Neural cell (in vitro differentiated cells): Measurements from ENCODE around the gene ILK. TPM values are rescaled to one million over a fixed set of nuclear protein-coding genes. Genes with fewer than 3 reads are reported as not detected.

ENCODE experiments used
- H2AFZ ChIP-seq: fragments of 200-600, 300-800 bp; sonication (generic), shearing (Covaris generic); 2 replicates; pipeline ENCODE4 v1.6.0; 2014; ENCODE audit warnings: low read depth, mild to moderate bottlenecking, antibody characterized with exemption, low read length, moderate library complexity
- H3F3A ChIP-seq: fragments of 200-600 bp; shearing (Covaris generic); 2 replicates; pipeline ENCODE4 v1.6.1; 2016; ENCODE audit warnings: mild to moderate bottlenecking, moderate library complexity, mixed read lengths, antibody characterized with exemption, low read length; ENCODE audit not compliant: insufficient read depth, poor library complexity, severe bottlenecking
- H3K27ac ChIP-seq: fragments of 200-600, 300-800 bp; sonication (generic), shearing (Covaris generic); 2 replicates; pipeline ENCODE4 v1.5.1; 2014; ENCODE audit warnings: mild to moderate bottlenecking, low read length, moderate library complexity
- H3K27me3 ChIP-seq: fragments of 300-800, 200-600 bp; sonication (generic), shearing (Covaris generic); 2 replicates; pipeline ENCODE4 v1.6.0; 2014; ENCODE audit warnings: mild to moderate bottlenecking, low read depth, low read length, moderate library complexity; ENCODE audit not compliant: insufficient read depth
- H3K36me3 ChIP-seq: fragments of 300-800, 200-600 bp; sonication (generic), shearing (Covaris generic); 2 replicates; pipeline ENCODE4 v1.5.1; 2014; ENCODE audit warnings: mild to moderate bottlenecking, antibody characterized with exemption, low read length, moderate library complexity; ENCODE audit not compliant: insufficient read depth
- H3K4me2 ChIP-seq: fragments of 300-800, 200-600 bp; sonication (generic), shearing (Covaris generic); 2 replicates; pipeline ENCODE4 v1.6.0; 2014; ENCODE audit warnings: mild to moderate bottlenecking, low read length
- H3K4me3 ChIP-seq: fragments of 300-800, 200-600 bp; sonication (generic), shearing (Covaris generic); 2 replicates; pipeline ENCODE4 v1.5.1; 2014; ENCODE audit warnings: mild to moderate bottlenecking, low read length, moderate library complexity
- H3K79me2 ChIP-seq: fragments of 200-600 bp; shearing (Covaris generic); replicated peaks from 2 replicates; pipeline ENCODE4 v1.6.0; 2014; ENCODE audit warnings: mild to moderate bottlenecking, low read length, moderate library complexity; ENCODE audit not compliant: insufficient read depth
- H3K9ac ChIP-seq: fragments of 300-800, 200-600 bp; sonication (generic), shearing (Covaris generic); 2 replicates; pipeline ENCODE4 v1.6.1; 2016; ENCODE audit warnings: mild to moderate bottlenecking, low read length, mixed read lengths
- H3K9me2 ChIP-seq: fragments of 200-600 bp; shearing (Covaris generic); 2 replicates; pipeline ENCODE4 v1.6.1; 2016; ENCODE audit warnings: mild to moderate bottlenecking, low read length, mixed read lengths; ENCODE audit not compliant: insufficient read depth
- H3K9me3 ChIP-seq: fragments of 200-600, 300-800 bp; sonication (generic), shearing (Covaris generic); 2 replicates; pipeline ENCODE4 v1.6.1; 2016; ENCODE audit warnings: mild to moderate bottlenecking, mixed run types, low read length, moderate library complexity, mixed read lengths
- H4K20me1 ChIP-seq: fragments of 200-600 bp; shearing (Covaris generic); 2 replicates; pipeline ENCODE4 v1.6.1; 2016; ENCODE audit warnings: mild to moderate bottlenecking, mixed run types; ENCODE audit not compliant: insufficient read depth
- CTCF ChIP-seq: fragments of 450-650 bp; IDR thresholded peaks from 2 replicates; pipeline ENCODE4 v1.5.1; 2014; ENCODE audit warnings: antibody characterized with exemption, mild to moderate bottlenecking, moderate library complexity; ENCODE audit not compliant: poor library complexity, severe bottlenecking
- EP300 ChIP-seq: fragments of 450-650 bp; conservative IDR thresholded peaks from 2 replicates; pipeline ENCODE4 v1.6.1; 2014; ENCODE audit warnings: antibody characterized with exemption, mild to moderate bottlenecking, moderate library complexity; ENCODE audit not compliant: poor library complexity, severe bottlenecking
- EZH2 ChIP-seq: fragments of 200-600, 300-800 bp; shearing (Covaris generic), sonication (generic); IDR thresholded peaks from 2 replicates; pipeline ENCODE4 v1.6.1; 2014; ENCODE audit warnings: antibody characterized with exemption, low read length, borderline replicate concordance, mild to moderate bottlenecking; ENCODE audit not compliant: insufficient read depth, poor library complexity, severe bottlenecking
- MXI1 ChIP-seq: fragments of 450-650 bp; conservative IDR thresholded peaks from 2 replicates; pipeline ENCODE4 v1.6.1; 2014; ENCODE audit warnings: antibody characterized with exemption, mild to moderate bottlenecking; ENCODE audit not compliant: poor library complexity, severe bottlenecking
- POLR2AphosphoS5 ChIP-seq: IDR thresholded peaks from 2 replicates; pipeline ENCODE4 v1.6.1; 2012
- RAD21 ChIP-seq: fragments of 450-650 bp; conservative IDR thresholded peaks from 2 replicates; pipeline ENCODE4 v1.6.1; 2014; ENCODE audit warnings: antibody characterized with exemption, mild to moderate bottlenecking, moderate library complexity
- REST ChIP-seq: IDR thresholded peaks from 2 replicates; pipeline ENCODE4 v1.6.1; 2012; ENCODE audit warnings: borderline replicate concordance
- SMC3 ChIP-seq: fragments of 450-650 bp; conservative IDR thresholded peaks from 2 replicates; pipeline ENCODE4 v1.6.1; 2014; ENCODE audit warnings: antibody characterized with exemption, mild to moderate bottlenecking, moderate library complexity; ENCODE audit not compliant: poor library complexity
- TAF1 ChIP-seq: IDR thresholded peaks from 2 replicates; pipeline ENCODE4 v1.6.1; 2012; ENCODE audit warnings: low read depth
- polyA plus RNA-seq: library from polyadenylated mRNA; depleted of rRNA; stranded (reverse); fragments of >200 nt; gene quantifications from 2 replicates; pipeline ENCODE4 v1.2.3, GENCODE V29; 2014

The ILK gene
- polyA plus RNA-seq, 1 donor from 2014 or later: 68.8 TPM

- no peak overlapping the region for H3K4me2 ChIP-seq
- no peak overlapping the region for H3K4me3 ChIP-seq
- peaks cover 21% of the 10 kb centered on the region for H3K36me3 ChIP-seq
Measured at GRCh38 chr11:6629892-6630631, 26.5 kb downstream of the ILK start.

More at GRCh38 chr11:6629892-6630631, 26.5 kb downstream of the ILK start:
- H3K9me3 ChIP-seq: no peaks in the 10 kb centered on the region
- peaks cover 8% of the 10 kb centered on the region for H4K20me1 ChIP-seq
- H3K27me3 ChIP-seq: no peaks in the 10 kb centered on the region
- no peak overlapping the region for H3K9ac ChIP-seq
- H2AFZ ChIP-seq: no peak overlapping the region
- no peaks in the 10 kb centered on the region for H3K9me2 ChIP-seq
- TF ChIP-seq TAF1 (no peak), MXI1 (no peak), CTCF (no peak), EZH2 (no peak), EP300 (no peak), REST (no peak), RAD21 (no peak), POLR2AphosphoS5 (no peak), SMC3 (no peak)
- no peaks in the 10 kb centered on the region for H3K79me2 ChIP-seq
- H3K27ac ChIP-seq: no peak overlapping the region
- H3F3A ChIP-seq: no peaks in the 10 kb centered on the region
